GM12878 (cell line): ENCODE results near the gene EFHC1. TPM values are rescaled to one million over a fixed set of nuclear protein-coding genes. Genes with fewer than 3 reads are reported as not detected.

Source experiments
- ATAC-seq: fragments of 200-7000 bp; cut with Tn5 transposase; 3 replicates; pipeline ENCODE4 v1.9.1; 2020; ENCODE audit warnings: mild to moderate bottlenecking, moderate library complexity
- BruUV-seq: library from RNA; stranded (reverse); fragments of 400-500 nt; replicated peaks from 2 replicates; lab custom pipeline; 2021; lab: Mats Ljungman, UMichigan
- CTCF ChIA-PET: fragments of 300-600 bp; sonication (Branson Sonifier 250); formaldehyde crosslinking; extraction: SDS; loops from one replicate; lab custom pipeline; 2021; ENCODE audit warnings: inconsistent platforms; lab: Yijun Ruan, JAX
- POLR2A ChIA-PET: fragments of 350-600 bp; formaldehyde crosslinking; extraction: SDS; loops from one replicate; lab custom pipeline; 2021; ENCODE audit warnings: inconsistent platforms; lab: Charles Lee
- RAD21 ChIA-PET: fragments of 300-600 bp; sonication (Branson Sonifier 250); formaldehyde crosslinking; loops from one replicate; lab custom pipeline; 2023; ENCODE audit warnings: antibody characterized with exemption; ENCODE audit not compliant: unreplicated experiment; lab: Charles Lee
- SMC1A ChIA-PET: fragments of 300-600 bp; sonication (Branson Sonifier 250); formaldehyde crosslinking; loops from one replicate; lab custom pipeline; 2023; ENCODE audit not compliant: unreplicated experiment, uncharacterized antibody; lab: Charles Lee
- DNase-seq: peaks from one replicate; pipeline ENCODE4 v3.0.0-alpha.2; 2011; ENCODE audit warnings: low read depth, low spot score
- FAIRE-seq: peaks from 3 replicates; lab custom pipeline; 2011; peaks lifted over from hg19 to GRCh38; lab: Jason Lieb, UNC
- H2AFZ ChIP-seq: 2 replicates; pipeline ENCODE4 v1.6.0; 2011; ENCODE audit warnings: low read depth, low read length, control low read depth; ENCODE audit not compliant: control insufficient read depth
- H3K27ac ChIP-seq: 2 replicates; pipeline ENCODE4 v1.5.1; 2011; ENCODE audit warnings: control low read depth; ENCODE audit not compliant: control insufficient read depth, insufficient read depth
- H3K27me3 ChIP-seq, 2 experiments: replicated peaks in 1 of 2; 2 replicates each; pipeline versions ENCODE4 v1.6.0 to v1.6.1; 2011; ENCODE audit warnings: low read length in 1 of 2; ENCODE audit not compliant: control insufficient read depth in 2 of 2, insufficient read depth in 2 of 2
- H3K36me3 ChIP-seq, 2 experiments: 2 replicates each; pipeline ENCODE4 v1.5.1; 2011; ENCODE audit warnings: low read length in 1 of 2; ENCODE audit not compliant: control insufficient read depth in 2 of 2, insufficient read depth in 2 of 2
- H3K4me1 ChIP-seq: 2 replicates; pipeline ENCODE4 v1.6.1; 2011; ENCODE audit warnings: mild to moderate bottlenecking, low read length, moderate library complexity, mixed read lengths; ENCODE audit not compliant: control insufficient read depth, insufficient read depth
- H3K4me2 ChIP-seq: 2 replicates; pipeline ENCODE4 v1.6.0; 2011; ENCODE audit warnings: control low read depth; ENCODE audit not compliant: control insufficient read depth, insufficient read depth
- H3K4me3 ChIP-seq: fragments of 200-600 bp; sonication (generic); 2 replicates; pipeline ENCODE4 v1.5.1; 2016
- H3K79me2 ChIP-seq: 2 replicates; pipeline ENCODE4 v1.6.0; 2011; ENCODE audit warnings: low read length; ENCODE audit not compliant: control insufficient read depth, insufficient read depth
- H3K9ac ChIP-seq: 2 replicates; pipeline ENCODE4 v1.8.0; 2011; ENCODE audit warnings: low read length, control low read depth, mixed read lengths; ENCODE audit not compliant: control insufficient read depth, insufficient read depth
- H3K9me3 ChIP-seq: replicated peaks from 3 replicates; pipeline ENCODE4 v1.5.1; 2011; ENCODE audit warnings: mild to moderate bottlenecking, low read length; ENCODE audit not compliant: control insufficient read depth, insufficient read depth
- H4K20me1 ChIP-seq: 2 replicates; pipeline ENCODE4 v1.6.0; 2011; ENCODE audit not compliant: control insufficient read depth, insufficient read depth
- EGR1 ChIP-seq, 2 experiments: IDR thresholded peaks; 1 replicate in 1 of 2; 2 replicates in 1 of 2; pipeline ENCODE4 v1.6.1; 2011 to 2012; ENCODE audit warnings: low read depth in 2 of 2, low read length in 2 of 2, borderline replicate concordance in 1 of 2, mild to moderate bottlenecking in 1 of 2, moderate library complexity in 1 of 2
- ESRRA ChIP-seq: IDR thresholded peaks from 2 replicates; pipeline ENCODE4 v1.6.1; 2012; ENCODE audit warnings: mild to moderate bottlenecking, low read length, improper control_type of control experiment
- FOS ChIP-seq: IDR thresholded peaks from 3 replicates; pipeline ENCODE4 v1.6.1; 2011; ENCODE audit warnings: borderline replicate concordance; ENCODE audit not compliant: insufficient read length; ENCODE audit errors: extremely low read depth
- FOXM1 ChIP-seq: IDR thresholded peaks from 2 replicates; pipeline ENCODE4 v1.6.1; 2012; ENCODE audit warnings: low read depth, mild to moderate bottlenecking, inconsistent platforms, low read length, moderate library complexity
- MXI1 ChIP-seq: fragments of 150-350 bp; IDR thresholded peaks from 2 replicates; pipeline ENCODE4 v1.6.1; 2011; ENCODE audit warnings: low read depth, mild to moderate bottlenecking, inconsistent platforms, low read length, improper control_type of control experiment
- NFXL1 ChIP-seq: fragments of 450-650 bp; IDR thresholded peaks from 2 replicates; pipeline ENCODE4 v1.6.1; 2017; ENCODE audit warnings: antibody characterized with exemption, mild to moderate bottlenecking, borderline replicate concordance
- RB1 ChIP-seq: fragments of 450-650 bp; formaldehyde crosslinking; IDR thresholded peaks from 2 replicates; pipeline ENCODE4 v1.6.1; 2017; ENCODE audit warnings: mild to moderate bottlenecking, borderline replicate concordance
- SMARCA5 ChIP-seq: fragments of 450-650 bp; IDR thresholded peaks from 2 replicates; pipeline ENCODE4 v1.6.1; 2017; ENCODE audit warnings: mild to moderate bottlenecking
- TCF3 ChIP-seq: IDR thresholded peaks from 2 replicates; pipeline ENCODE4 v1.6.1; 2012; ENCODE audit warnings: low read depth, mild to moderate bottlenecking, low read length, borderline replicate concordance; ENCODE audit not compliant: insufficient read depth
- TCF7 ChIP-seq: IDR thresholded peaks from 2 replicates; pipeline ENCODE4 v1.6.1; 2014; ENCODE audit warnings: antibody characterized with exemption, borderline replicate concordance
- USF1 ChIP-seq: IDR thresholded peaks from 2 replicates; pipeline ENCODE4 v1.6.1; 2011; ENCODE audit warnings: borderline replicate concordance, low read depth, mild to moderate bottlenecking, moderate library complexity, mixed read lengths, low read length; ENCODE audit not compliant: insufficient read depth; ENCODE audit errors: extremely low read length
- YBX1 ChIP-seq: fragments of 450-650 bp; IDR thresholded peaks from 2 replicates; pipeline ENCODE4 v1.6.1; 2016; ENCODE audit warnings: antibody characterized with exemption
- ZNF384 ChIP-seq: IDR thresholded peaks from 2 replicates; pipeline ENCODE4 v1.6.1; 2012; ENCODE audit warnings: low read depth, mild to moderate bottlenecking, low read length, improper control_type of control experiment, borderline replicate concordance
- ZSCAN29 ChIP-seq: fragments of 450-650 bp; IDR thresholded peaks from 2 replicates; pipeline ENCODE4 v1.6.1; 2017; ENCODE audit warnings: mild to moderate bottlenecking, moderate library complexity
- whole genome bisulfite sequencing: methylation state at CpG from one replicate; pipeline ENCODE4 v1.1.6; 2016; ENCODE audit warnings: low lambda C conversion rate; ENCODE audit not compliant: insufficient replicate concordance, insufficient coverage; ENCODE audit errors: missing lambda C conversion rate; 5-methylcytosine and 5-hydroxymethylcytosine counted together
- in situ Hi-C: fragments of 300-500 bp; cut with MboI; formaldehyde crosslinking; loops from 9 replicates; pipeline ENCODE4 v1.14.3; 2018; ENCODE audit warnings: mixed read lengths
- intact Hi-C: fragments of 100-400 bp; cut with micrococcal nuclease; formaldehyde crosslinking; loops from one replicate; pipeline ENCODE4 v1.14.2; 2022; ENCODE audit not compliant: unreplicated experiment
- polyA plus RNA-seq, 11 experiments: library from polyadenylated mRNA; depleted of rRNA in 4 of 11; unstranded in 6 of 11; stranded (reverse) in 5 of 11; fragments of >200 nt; fragmentation: Nextera tagmentation in 4 of 11; fragmentation: Illumina TruSeq in 1 of 11; extraction: Ambion mirVana in 4 of 11; extraction: Trizol in 1 of 11; gene quantifications; 1 replicate in 1 of 11; 2 replicates in 10 of 11; pipeline versions ENCODE4 v1.2.1 to v1.2.3, GENCODE V29; 2011 to 2016; ENCODE audit warnings: inconsistent platforms in 2 of 11, missing spikeins in 2 of 11, low read depth in 1 of 11
- total RNA-seq, 4 experiments: library from RNA; depleted of rRNA in 3 of 4; stranded (reverse); fragments of >200 nt in 3 of 4; fragmentation: Illumina TruSeq in 1 of 4; extraction: Trizol in 1 of 4; gene quantifications; 2 replicates each; pipeline versions ENCODE4 v1.2.1 to v1.2.3, GENCODE V29; 2013 to 2021
- TF ChIP-seq, protein P1 (sequence below): IDR thresholded peaks from 2 replicates; pipeline ENCODE4 v1.6.1; 2012; ENCODE audit warnings: low read depth, low read length, improper control_type of control experiment

Gene EFHC1
- total and polyA plus RNA-seq, 10 of the 15 experiments (the other 5 are each of a cell fraction or from before 2014, with no cell fraction given): 5.5 to 14.5 (median 8.8) TPM

GRCh38 chr6:52522655-52523054 is 102.5 kb downstream of the EFHC1 start:
- Histone ChIP-seq H3K27ac (no peak overlapping the region), H4K20me1 (no peaks in the 10 kb centered on the region), H3K9me3 (no peaks in the 10 kb centered on the region), H2AFZ (no peak overlapping the region), H3K27me3 (no peaks in the 10 kb centered on the region), H3K4me1 (peaks cover 3% of the 10 kb centered on the region), H3K36me3 (peaks cover 0 to under 1% of the 10 kb centered on the region in 2 experiments; a peak in 1 of 4 replicates), H3K79me2 (no peaks in the 10 kb centered on the region), H3K4me2 (no peak overlapping the region), H3K9ac (no peak overlapping the region), H3K4me3 (no peak overlapping the region)
- no TSS peak for BruUV-seq
- no peak for DNase-seq
- in situ Hi-C loops (no loop called here), intact Hi-C loops (no loop called here)
- TF ChIP-seq ZNF384 (no peak), FOS (no peak)
- TF ChIP-seq, protein P1, sequence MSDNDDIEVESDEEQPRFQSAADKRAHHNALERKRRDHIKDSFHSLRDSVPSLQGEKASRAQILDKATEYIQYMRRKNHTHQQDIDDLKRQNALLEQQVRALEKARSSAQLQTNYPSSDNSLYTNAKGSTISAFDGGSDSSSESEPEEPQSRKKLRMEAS: no peak
- ATAC-seq: no peak
- POLR2A ChIA-PET: interaction anchor here (0.6 kb wide), 1 partner anchor 78 kb away, joined by 4 read pairs; no protein-coding TSS in a partner anchor
- CTCF ChIA-PET: no interaction called here
- SMC1A ChIA-PET: interaction anchor here (0.7 to 1.6 kb wide), 3 partner anchors 13 to 141 kb away, joined by 3 read pairs; no protein-coding TSS in a partner anchor
- 80% methylated on average over 3 of the region's 3 CpGs for WGBS
- no peak for FAIRE-seq
- RAD21 ChIA-PET: no interaction called here

GRCh38 chr6:52523378-52524142 is 103.4 kb downstream of the EFHC1 start:
- Histone ChIP-seq H3K4me3 (no peak overlapping the region), H3K4me1 (peaks cover 2% of the 10 kb centered on the region; the same call in 1 of the 2 replicates), H3K4me2 (no peak overlapping the region), H3K9ac (no peak overlapping the region), H3K27me3 (no peaks in the 10 kb centered on the region), H3K27ac (no peak overlapping the region), H3K36me3 (no peaks in the 10 kb centered on the region), H3K9me3 (no peaks in the 10 kb centered on the region), H2AFZ (no peak overlapping the region), H4K20me1 (no peaks in the 10 kb centered on the region), H3K79me2 (no peaks in the 10 kb centered on the region)
- in situ Hi-C loops: no loop called here
- ChIA-PET POLR2A (interaction anchor here (0.6 kb wide), 1 partner anchor 78 kb away, joined by 4 read pairs; no protein-coding TSS in a partner anchor), RAD21 (no interaction called here), CTCF (no interaction called here), SMC1A (interaction anchor here (0.6 to 1.6 kb wide), 7 partner anchors 8 to 1777 kb away, joined by 3 to 5 read pairs (median 3); no protein-coding TSS in a partner anchor)
- FAIRE-seq: peak; percentile 38
- intact Hi-C loops: no loop called here
- WGBS: 98% methylated on average over 6 of the region's 6 CpGs
- no peak for ATAC-seq
- no TSS peak for BruUV-seq
- no peak for DNase-seq
- TF ChIP-seq ZSCAN29 (no peak), NFXL1 (no peak), ESRRA (no peak), TCF7 (no peak), SMARCA5 (no peak), EGR1 (IDR thresholded peaks at IDR 0.05; ENCODE audit: borderline replicate concordance in 1 of 2, low read depth in 2 of 2, low read length in 2 of 2) (no peak), YBX1 (no peak), FOXM1 (no peak), MXI1 (no peak), USF1 (no peak), TCF3 (no peak), RB1 (no peak)
